SK-N-SH (cell line): ENCODE measurements around the gene CYCS. TPM values are rescaled to one million over a fixed set of nuclear protein-coding genes. Genes with fewer than 3 reads are reported as not detected.

Experiments used
- CTCF ChIA-PET: fragments of 300-600, 350-600 bp; formaldehyde crosslinking; extraction: SDS; loops from one replicate; lab custom pipeline; 2021; lab: Yijun Ruan, JAX
- POLR2A ChIA-PET: fragments of 350-600 bp; sonication (Branson Sonifier 250); formaldehyde crosslinking; extraction: SDS; loops from one replicate; lab custom pipeline; 2020; ENCODE audit warnings: antibody characterized with exemption, inconsistent platforms; lab: Yijun Ruan, JAX
- DNase-seq: peaks from one replicate; pipeline ENCODE4 v3.0.0; 2012
- H2AFZ ChIP-seq: fragments of 200-600 bp; sonication (generic); 2 replicates; pipeline ENCODE4 v1.8.1; 2016; ENCODE audit warnings: antibody characterized with exemption, mild to moderate bottlenecking, low read depth
- H3F3A ChIP-seq: fragments of 200-600 bp; sonication (generic); replicated peaks from 2 replicates; pipeline ENCODE3; 2016; ENCODE audit warnings: antibody characterized with exemption, mild to moderate bottlenecking; ENCODE audit not compliant: insufficient read depth
- H3K27ac ChIP-seq, 2 experiments: fragments of 200-500 bp in 1 of 2; fragments of 200-600 bp in 1 of 2; sonication (Bioruptor generic) in 1 of 2; sonication (generic), shearing (Covaris generic) in 1 of 2; 2 replicates each; pipeline versions ENCODE4 v1.5.1 to v1.6.1; 2014 to 2016; ENCODE audit warnings: low read depth in 2 of 2, inconsistent platforms in 1 of 2, low read length in 1 of 2, mild to moderate bottlenecking in 1 of 2, mixed read lengths in 1 of 2
- H3K27me3 ChIP-seq: fragments of 200-600 bp; sonication (generic), shearing (Covaris generic); 2 replicates; pipeline ENCODE4 v1.6.1; 2016; ENCODE audit warnings: mixed run types; ENCODE audit not compliant: insufficient read depth
- H3K36me3 ChIP-seq, 2 experiments: fragments of 200-500 bp in 1 of 2; fragments of 200-600 bp in 1 of 2; sonication (Bioruptor generic) in 1 of 2; sonication (generic) in 1 of 2; replicated peaks in 1 of 2; 2 replicates each; pipeline versions ENCODE3 to v1.5.1; 2014 to 2016; ENCODE audit warnings: low read length in 1 of 2, mild to moderate bottlenecking in 1 of 2; ENCODE audit not compliant: insufficient read depth in 2 of 2, control insufficient read depth in 1 of 2
- H3K4me1 ChIP-seq, 2 experiments: fragments of 200-500 bp in 1 of 2; fragments of 200-600 bp in 1 of 2; sonication (Bioruptor generic) in 1 of 2; sonication (generic), shearing (Covaris generic) in 1 of 2; 2 replicates each; pipeline versions ENCODE4 v1.5.1 to v1.6.1; 2014 to 2016; ENCODE audit warnings: low read depth in 1 of 2, low read length in 1 of 2, mixed run types in 1 of 2; ENCODE audit not compliant: insufficient read depth in 2 of 2, control insufficient read depth in 1 of 2
- H3K4me2 ChIP-seq: fragments of 200-600 bp; sonication (generic), shearing (Covaris generic); 2 replicates; pipeline ENCODE4 v1.6.1; 2017; ENCODE audit warnings: mixed run types
- H3K4me3 ChIP-seq, 2 experiments: fragments of 200-500 bp in 1 of 2; fragments of 200-600 bp in 1 of 2; sonication (Bioruptor generic) in 1 of 2; sonication (generic), shearing (Covaris generic) in 1 of 2; 2 replicates each; pipeline versions ENCODE4 v1.5.1 to v1.8.1; 2014 to 2016; ENCODE audit warnings: low read depth in 2 of 2, inconsistent platforms in 1 of 2, low read length in 1 of 2, mild to moderate bottlenecking in 1 of 2, mixed read lengths in 1 of 2, moderate library complexity in 1 of 2
- H3K79me2 ChIP-seq: fragments of 200-600 bp; sonication (generic); 2 replicates; pipeline ENCODE4 v1.8.1; 2017; ENCODE audit warnings: mild to moderate bottlenecking; ENCODE audit not compliant: insufficient read depth
- H3K9ac ChIP-seq: fragments of 200-600 bp; sonication (generic); 2 replicates; pipeline ENCODE4 v1.6.1; 2017; ENCODE audit warnings: mixed run types
- H3K9me2 ChIP-seq: fragments of 200-600 bp; sonication (generic); 2 replicates; pipeline ENCODE4 v1.6.1; 2017; ENCODE audit warnings: mixed run types
- H3K9me3 ChIP-seq: fragments of 200-600 bp; sonication (generic); 2 replicates; pipeline ENCODE4 v1.6.1; 2017; ENCODE audit warnings: mixed run types, mild to moderate bottlenecking, moderate library complexity
- H4K20me1 ChIP-seq: fragments of 200-600 bp; sonication (generic); 2 replicates; pipeline ENCODE4 v1.6.1; 2017; ENCODE audit warnings: mild to moderate bottlenecking, mixed run types; ENCODE audit not compliant: insufficient read depth
- ELF1 ChIP-seq: IDR thresholded peaks from 2 replicates; pipeline ENCODE4 v1.4.0; 2012
- EP300 ChIP-seq, 2 experiments: IDR thresholded peaks; 2 replicates each; pipeline versions ENCODE4 v1.4.0 to v1.6.1; 2012; ENCODE audit warnings: borderline replicate concordance in 1 of 2, low read depth in 1 of 2, low read length in 1 of 2
- JUND ChIP-seq: IDR thresholded peaks from 2 replicates; pipeline ENCODE4 v1.4.0; 2012
- NRF1 ChIP-seq: IDR thresholded peaks from 2 replicates; pipeline ENCODE4 v1.6.1; 2012; ENCODE audit warnings: low read depth, mild to moderate bottlenecking, low read length
- PBX3 ChIP-seq: IDR thresholded peaks from 2 replicates; pipeline ENCODE4; 2012
- RAD21 ChIP-seq: IDR thresholded peaks from 2 replicates; pipeline ENCODE4 v1.6.1; 2012; ENCODE audit warnings: mild to moderate bottlenecking, low read length
- RFX5 ChIP-seq: IDR thresholded peaks from 2 replicates; pipeline ENCODE4 v1.6.1; 2012; ENCODE audit warnings: mild to moderate bottlenecking, improper control_type of control experiment, low read length
- RXRA ChIP-seq: IDR thresholded peaks from 2 replicates; pipeline ENCODE4 v1.4.0; 2012; ENCODE audit warnings: low read depth, mild to moderate bottlenecking, borderline replicate concordance
- TCF12 ChIP-seq: IDR thresholded peaks from 2 replicates; pipeline ENCODE4 v1.4.0; 2012
- WGBS: methylation state at CpG from one replicate; pipeline ENCODE4 v1.1.6; 2017; ENCODE audit warnings: low lambda C conversion rate; 5-methylcytosine and 5-hydroxymethylcytosine counted together
- polyA plus RNA-seq, 3 experiments: library from polyadenylated mRNA; depleted of rRNA; stranded (reverse); fragments of >200 nt; gene quantifications; 2 replicates each; pipeline ENCODE4 v1.2.3, GENCODE V29; 2012
- TF ChIP-seq, protein P1 (sequence below): IDR thresholded peaks from 2 replicates; pipeline ENCODE4 v1.4.0; 2012; ENCODE audit warnings: low read depth, borderline replicate concordance
- TF ChIP-seq, protein P2 (sequence below): fragments of 150-350 bp; IDR thresholded peaks from 2 replicates; pipeline ENCODE4 v1.6.1; 2016; ENCODE audit warnings: mild to moderate bottlenecking, low read depth, low read length
- TF ChIP-seq, protein P3 (sequence below): fragments of 200-600 bp; sonication (generic); IDR thresholded peaks from 2 replicates; pipeline ENCODE4 v1.6.1; 2017; ENCODE audit warnings: antibody characterized with exemption, mild to moderate bottlenecking, moderate library complexity
- TF ChIP-seq, protein P4 (sequence below): IDR thresholded peaks from 2 replicates; pipeline ENCODE4 v1.4.0; 2012; ENCODE audit warnings: low read depth, borderline replicate concordance
- TF ChIP-seq, protein P5 (sequence below): IDR thresholded peaks from 2 replicates; pipeline ENCODE4 v1.4.0; 2012; ENCODE audit warnings: low read depth

The CYCS gene
- polyA plus RNA-seq, 1 of the 3 experiments (the other 2 are of a cell fraction) = 22.9 TPM

DNA sequence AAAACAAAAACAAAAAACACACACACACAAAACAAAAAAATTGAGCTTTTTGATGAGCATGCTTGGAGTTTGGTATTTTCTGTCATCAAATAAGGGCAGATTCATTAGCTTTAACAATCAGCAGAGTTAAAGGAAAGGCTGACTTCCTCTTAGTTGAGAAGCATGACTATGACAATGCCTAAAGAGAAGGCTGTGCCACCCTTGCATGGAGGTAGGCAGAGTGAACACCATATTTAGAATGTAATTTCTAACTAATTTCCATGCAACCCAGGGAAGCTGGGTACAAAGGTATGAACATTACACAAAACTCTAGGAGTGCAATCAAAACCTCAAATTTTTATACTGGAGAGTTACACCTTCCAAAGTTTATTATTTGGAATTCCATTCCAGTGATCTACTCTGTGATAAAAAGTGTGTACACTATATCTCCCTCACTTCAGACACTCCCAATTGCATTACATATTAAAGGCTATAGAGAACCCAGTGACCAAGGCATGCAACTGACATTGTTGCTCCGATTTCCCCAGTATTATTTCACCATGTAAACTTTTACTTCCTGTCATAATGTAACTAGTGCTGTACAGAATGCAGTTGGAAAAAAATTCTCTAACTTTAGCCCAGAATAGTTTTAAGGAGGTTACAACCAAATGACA, 9.4 kb upstream of the CYCS start:
- ChIA-PET CTCF (interaction anchor here (1.2 to 1.5 kb wide), 2 partner anchors 8 to 41 kb away, joined by 3 to 6 read pairs; no protein-coding TSS in a partner anchor), POLR2A (interaction anchor here (1.7 kb wide), 1 partner anchor 9 kb away, joined by 5 read pairs; the partner anchor contains the start of gene CYCS)
- H2AFZ ChIP-seq = no peak overlapping the region
- no peaks in the 10 kb centered on the region for H3F3A ChIP-seq
- H3K27me3 ChIP-seq = no peaks in the 10 kb centered on the region
- no peaks in the 10 kb centered on the region for H3K4me1 ChIP-seq
- H3K9ac ChIP-seq = no peak overlapping the region
- no peak overlapping the region for H3K4me2 ChIP-seq
- H4K20me1 ChIP-seq = no peaks in the 10 kb centered on the region
- no peak overlapping the region for H3K4me3 ChIP-seq
- H3K36me3 ChIP-seq = peaks cover 0 to 6% of the 10 kb centered on the region in 2 experiments
- no peaks in the 10 kb centered on the region for H3K9me2 ChIP-seq
- TF ChIP-seq, protein P1, sequence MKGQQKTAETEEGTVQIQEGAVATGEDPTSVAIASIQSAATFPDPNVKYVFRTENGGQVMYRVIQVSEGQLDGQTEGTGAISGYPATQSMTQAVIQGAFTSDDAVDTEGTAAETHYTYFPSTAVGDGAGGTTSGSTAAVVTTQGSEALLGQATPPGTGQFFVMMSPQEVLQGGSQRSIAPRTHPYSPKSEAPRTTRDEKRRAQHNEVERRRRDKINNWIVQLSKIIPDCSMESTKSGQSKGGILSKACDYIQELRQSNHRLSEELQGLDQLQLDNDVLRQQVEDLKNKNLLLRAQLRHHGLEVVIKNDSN = no peak
- TF ChIP-seq, protein P2, sequence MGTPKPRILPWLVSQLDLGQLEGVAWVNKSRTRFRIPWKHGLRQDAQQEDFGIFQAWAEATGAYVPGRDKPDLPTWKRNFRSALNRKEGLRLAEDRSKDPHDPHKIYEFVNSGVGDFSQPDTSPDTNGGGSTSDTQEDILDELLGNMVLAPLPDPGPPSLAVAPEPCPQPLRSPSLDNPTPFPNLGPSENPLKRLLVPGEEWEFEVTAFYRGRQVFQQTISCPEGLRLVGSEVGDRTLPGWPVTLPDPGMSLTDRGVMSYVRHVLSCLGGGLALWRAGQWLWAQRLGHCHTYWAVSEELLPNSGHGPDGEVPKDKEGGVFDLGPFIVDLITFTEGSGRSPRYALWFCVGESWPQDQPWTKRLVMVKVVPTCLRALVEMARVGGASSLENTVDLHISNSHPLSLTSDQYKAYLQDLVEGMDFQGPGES = no peak
- TF ChIP-seq RXRA (no peak), PBX3 (no peak), NRF1 (no peak), EP300 (IDR thresholded peaks at IDR 0.05; ENCODE audit: borderline replicate concordance in 1 of 2, low read depth in 1 of 2, low read length in 1 of 2) (no peak), RAD21 (no peak), RFX5 (no peak), ELF1 (no peak), TCF12 (no peak), JUND (no peak)
- TF ChIP-seq, protein P3, sequence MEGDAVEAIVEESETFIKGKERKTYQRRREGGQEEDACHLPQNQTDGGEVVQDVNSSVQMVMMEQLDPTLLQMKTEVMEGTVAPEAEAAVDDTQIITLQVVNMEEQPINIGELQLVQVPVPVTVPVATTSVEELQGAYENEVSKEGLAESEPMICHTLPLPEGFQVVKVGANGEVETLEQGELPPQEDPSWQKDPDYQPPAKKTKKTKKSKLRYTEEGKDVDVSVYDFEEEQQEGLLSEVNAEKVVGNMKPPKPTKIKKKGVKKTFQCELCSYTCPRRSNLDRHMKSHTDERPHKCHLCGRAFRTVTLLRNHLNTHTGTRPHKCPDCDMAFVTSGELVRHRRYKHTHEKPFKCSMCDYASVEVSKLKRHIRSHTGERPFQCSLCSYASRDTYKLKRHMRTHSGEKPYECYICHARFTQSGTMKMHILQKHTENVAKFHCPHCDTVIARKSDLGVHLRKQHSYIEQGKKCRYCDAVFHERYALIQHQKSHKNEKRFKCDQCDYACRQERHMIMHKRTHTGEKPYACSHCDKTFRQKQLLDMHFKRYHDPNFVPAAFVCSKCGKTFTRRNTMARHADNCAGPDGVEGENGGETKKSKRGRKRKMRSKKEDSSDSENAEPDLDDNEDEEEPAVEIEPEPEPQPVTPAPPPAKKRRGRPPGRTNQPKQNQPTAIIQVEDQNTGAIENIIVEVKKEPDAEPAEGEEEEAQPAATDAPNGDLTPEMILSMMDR = no peak
- TF ChIP-seq, protein P4, sequence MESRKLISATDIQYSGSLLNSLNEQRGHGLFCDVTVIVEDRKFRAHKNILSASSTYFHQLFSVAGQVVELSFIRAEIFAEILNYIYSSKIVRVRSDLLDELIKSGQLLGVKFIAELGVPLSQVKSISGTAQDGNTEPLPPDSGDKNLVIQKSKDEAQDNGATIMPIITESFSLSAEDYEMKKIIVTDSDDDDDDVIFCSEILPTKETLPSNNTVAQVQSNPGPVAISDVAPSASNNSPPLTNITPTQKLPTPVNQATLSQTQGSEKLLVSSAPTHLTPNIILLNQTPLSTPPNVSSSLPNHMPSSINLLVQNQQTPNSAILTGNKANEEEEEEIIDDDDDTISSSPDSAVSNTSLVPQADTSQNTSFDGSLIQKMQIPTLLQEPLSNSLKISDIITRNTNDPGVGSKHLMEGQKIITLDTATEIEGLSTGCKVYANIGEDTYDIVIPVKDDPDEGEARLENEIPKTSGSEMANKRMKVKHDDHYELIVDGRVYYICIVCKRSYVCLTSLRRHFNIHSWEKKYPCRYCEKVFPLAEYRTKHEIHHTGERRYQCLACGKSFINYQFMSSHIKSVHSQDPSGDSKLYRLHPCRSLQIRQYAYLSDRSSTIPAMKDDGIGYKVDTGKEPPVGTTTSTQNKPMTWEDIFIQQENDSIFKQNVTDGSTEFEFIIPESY = no peak
- TF ChIP-seq, protein P5, sequence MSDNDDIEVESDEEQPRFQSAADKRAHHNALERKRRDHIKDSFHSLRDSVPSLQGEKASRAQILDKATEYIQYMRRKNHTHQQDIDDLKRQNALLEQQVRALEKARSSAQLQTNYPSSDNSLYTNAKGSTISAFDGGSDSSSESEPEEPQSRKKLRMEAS = no peak
- H3K9me3 ChIP-seq = no peaks in the 10 kb centered on the region
- 85% methylated on average over 1 of the region's 1 CpG for WGBS
- no peak for DNase-seq
- no peaks in the 10 kb centered on the region for H3K79me2 ChIP-seq
- H3K27ac ChIP-seq = no peak overlapping the region
